T-helper 17 cell (primary cell): ENCODE measurements around the gene GPR78. TPM values are rescaled to one million over a fixed set of nuclear protein-coding genes. Genes with fewer than 3 reads are reported as not detected.
"Not testable (repeated sequence)": the region's sequence is repeated elsewhere in the genome, so short reads cannot be mapped to it uniquely, and the experiment has no call there.

Experiments
- ATAC-seq: fragments of 150-1000 bp; cut with Tn5 transposase; 2 replicates; pipeline ENCODE4 v1.10.0; 2021; ENCODE audit warnings: mild to moderate bottlenecking, moderate library complexity
- DNase-seq, 3 donors: peaks; one replicate each; pipeline versions ENCODE4 v3.0.0 to v3.0.0-alpha.2; 2020 to 2021
- H3K9me3 ChIP-seq: one replicate; pipeline ENCODE4 v1.7.0; 2013; ENCODE audit warnings: low read length, mild to moderate bottlenecking; ENCODE audit not compliant: control insufficient read depth, poor library complexity, severe bottlenecking
- H3K27ac Mint-ChIP-seq: one replicate; pipeline ENCODE4 v1.8.0; 2022; ENCODE audit warnings: mild to moderate bottlenecking, moderate library complexity, mixed read lengths
- H3K27me3 Mint-ChIP-seq: one replicate; pipeline ENCODE4 v1.8.0; 2022; ENCODE audit warnings: mixed read lengths
- H3K36me3 Mint-ChIP-seq: one replicate; pipeline ENCODE4 v1.8.0; 2022; ENCODE audit warnings: low read depth, mixed read lengths
- H3K4me1 Mint-ChIP-seq: one replicate; pipeline ENCODE4 v1.8.0; 2022; ENCODE audit warnings: mild to moderate bottlenecking, mixed read lengths
- H3K4me3 Mint-ChIP-seq: one replicate; pipeline ENCODE4 v1.8.0; 2022; ENCODE audit warnings: mild to moderate bottlenecking, moderate library complexity, mixed read lengths
- total RNA-seq, 4 donors: library from RNA in 2 of 4; stranded (reverse) in 2 of 4; gene quantifications; one replicate each; pipeline ENCODE4 v1.2.3 and lab custom pipeline; 2022 to 2026

Gene GPR78
- total RNA-seq, 2 donors from 2014 or later, result not detected

DNA sequence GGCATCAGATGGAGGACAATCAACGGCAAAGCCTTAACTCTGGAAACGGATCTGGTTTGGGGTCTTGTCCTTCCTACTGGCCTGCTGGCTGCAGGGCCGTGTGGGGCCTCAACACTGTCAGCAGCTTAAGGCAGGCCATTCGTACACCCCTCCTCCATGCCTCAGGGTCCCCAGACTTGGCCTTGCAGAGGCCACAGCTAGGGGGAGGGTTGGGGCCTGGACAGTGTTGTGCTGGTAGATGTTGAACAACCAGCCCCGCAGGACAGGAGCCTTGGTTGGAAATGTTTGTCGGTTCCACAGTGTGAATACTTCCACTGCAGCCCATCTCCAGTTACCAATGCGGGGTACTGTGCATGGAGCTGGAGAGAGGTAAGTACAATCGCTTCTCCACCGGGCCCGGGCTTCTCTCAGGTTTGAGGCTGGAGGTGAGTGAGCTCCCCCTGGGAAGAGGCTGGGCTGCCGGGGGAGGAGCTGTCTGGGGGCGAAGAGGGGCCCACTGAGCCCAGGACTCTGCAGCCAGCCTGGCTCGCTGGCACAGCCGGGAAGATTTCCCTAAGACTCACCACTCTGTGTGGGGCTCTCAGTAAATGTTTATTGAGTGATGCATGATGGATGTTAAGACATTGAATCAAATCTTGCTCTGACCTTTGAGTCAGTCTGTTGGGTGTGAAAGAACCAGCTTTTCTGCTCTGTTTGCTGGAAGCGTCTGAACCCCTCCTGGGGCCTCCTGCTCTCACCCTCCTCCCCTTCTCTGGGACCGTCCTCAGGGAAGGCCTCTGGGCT, 19.7 kb upstream of the GPR78 start:
- no peak for ATAC-seq
- H3K27me3 Mint-ChIP-seq, result peaks cover 27% of the 10 kb centered on the region
- no peaks in the 10 kb centered on the region for H3K9me3 ChIP-seq
- H3K4me1 Mint-ChIP-seq, result peaks cover 2% of the 10 kb centered on the region
- H3K36me3 Mint-ChIP-seq, result peaks cover 2% of the 10 kb centered on the region
- H3K27ac Mint-ChIP-seq, result no peak overlapping the region
- no peak overlapping the region for H3K4me3 Mint-ChIP-seq
- DNase-seq, result no peak

- Mint-ChIP-seq H3K4me1 (peaks cover 2% of the 10 kb centered on the region), H3K4me3 (no peak overlapping the region), H3K27me3 (peaks cover 23% of the 10 kb centered on the region), H3K36me3 (peaks cover 2% of the 10 kb centered on the region), H3K27ac (no peak overlapping the region)
- H3K9me3 ChIP-seq, result no peaks in the 10 kb centered on the region
- ATAC-seq, result no peak
- DNase-seq, result no peak
Observed at GRCh38 chr4:8564595-8564994, 15.6 kb upstream of the GPR78 start.

GRCh38 chr4:8568068-8568668, 12.0 kb upstream of the GPR78 start:
- DNase-seq, result no peak
- no peak overlapping the region for H3K27ac Mint-ChIP-seq
- H3K9me3 ChIP-seq, result no peaks in the 10 kb centered on the region

DNA sequence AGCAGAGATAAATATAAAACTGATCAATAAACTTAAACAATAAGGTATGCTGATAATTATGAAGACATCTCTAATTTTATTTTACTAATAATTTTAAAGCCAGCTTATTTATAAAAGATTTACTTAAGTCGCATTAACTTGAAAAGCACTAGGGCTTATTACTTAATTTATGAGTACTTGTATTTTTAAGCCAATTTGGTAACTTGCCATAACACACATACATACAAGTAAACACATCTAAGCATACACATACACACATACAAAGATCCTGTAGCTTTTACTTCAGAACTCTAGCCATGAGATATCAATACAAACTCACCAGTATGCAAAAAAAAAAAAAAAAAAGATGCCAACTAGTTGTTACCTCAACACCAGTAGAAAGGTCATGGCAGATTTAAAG, 10.0 kb upstream of the GPR78 start:
- Mint-ChIP-seq H3K36me3 (no peaks in the 10 kb centered on the region), H3K4me1 (peaks cover 2% of the 10 kb centered on the region), H3K4me3 (no peak overlapping the region), H3K27me3 (peaks cover 10% of the 10 kb centered on the region), H3K27ac (no peak overlapping the region)
- DNase-seq (no peak), ATAC-seq (no peak)
- no peaks in the 10 kb centered on the region for H3K9me3 ChIP-seq

More at GRCh38 chr4:8568068-8568668, 12.0 kb upstream of the GPR78 start:
- no peak for ATAC-seq
- Mint-ChIP-seq H3K4me1 (peaks cover 1% of the 10 kb centered on the region), H3K4me3 (no peak overlapping the region), H3K27me3 (peaks cover 10% of the 10 kb centered on the region), H3K36me3 (no peaks in the 10 kb centered on the region)

DNA sequence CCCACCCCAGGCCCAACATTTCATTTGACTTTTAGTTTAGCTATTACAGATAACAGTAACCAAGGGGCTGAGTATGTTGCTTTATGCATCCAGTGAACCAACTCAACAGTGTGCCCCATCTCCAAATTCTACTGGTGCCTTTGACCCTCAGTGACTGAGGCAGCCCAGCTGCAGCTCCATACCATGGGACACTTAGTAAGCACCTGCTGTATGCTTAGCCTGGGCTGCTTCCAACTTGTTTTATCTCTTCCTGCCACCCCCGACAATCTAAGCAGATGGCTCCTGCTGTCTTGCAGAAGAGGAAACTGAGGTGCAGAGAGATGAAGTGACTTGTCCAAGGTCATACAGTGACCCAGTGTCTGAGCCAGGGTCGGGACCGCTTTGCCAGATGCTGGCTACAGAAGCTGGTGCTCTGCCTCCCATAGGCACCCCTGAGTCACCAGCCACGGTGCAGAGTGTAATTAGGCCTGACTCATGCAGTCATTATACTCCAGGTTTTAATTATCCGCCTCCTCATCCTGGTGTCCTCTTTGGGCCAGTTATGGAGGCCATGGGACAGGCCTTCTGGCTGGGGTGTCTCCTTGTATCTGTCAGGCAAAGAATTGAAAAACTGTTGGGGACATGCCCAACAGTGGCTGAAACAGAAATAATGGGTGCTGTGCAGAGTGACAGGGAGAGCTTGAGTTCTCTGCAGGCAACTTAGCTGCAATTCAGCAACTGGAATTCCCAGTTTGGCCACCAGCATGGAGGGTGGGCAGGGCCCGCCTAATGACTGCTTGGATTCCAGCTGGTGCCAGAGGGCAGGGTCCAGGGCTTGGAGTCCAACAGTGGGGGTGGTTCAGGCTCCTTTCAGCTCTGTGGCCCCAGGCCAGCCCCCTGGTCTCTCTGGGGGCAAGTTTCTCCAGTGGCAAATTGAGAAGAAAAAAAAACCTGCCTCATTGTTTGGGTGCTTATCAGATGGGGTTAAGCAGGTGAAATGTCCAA, 8.2 kb upstream of the GPR78 start:
- Mint-ChIP-seq H3K27ac (no peak overlapping the region), H3K4me1 (peaks cover 2% of the 10 kb centered on the region), H3K4me3 (no peak overlapping the region), H3K36me3 (no peaks in the 10 kb centered on the region), H3K27me3 (peaks cover 8% of the 10 kb centered on the region)
- no peaks in the 10 kb centered on the region for H3K9me3 ChIP-seq
- ATAC-seq, result no peak
- DNase-seq, result no peak

DNA sequence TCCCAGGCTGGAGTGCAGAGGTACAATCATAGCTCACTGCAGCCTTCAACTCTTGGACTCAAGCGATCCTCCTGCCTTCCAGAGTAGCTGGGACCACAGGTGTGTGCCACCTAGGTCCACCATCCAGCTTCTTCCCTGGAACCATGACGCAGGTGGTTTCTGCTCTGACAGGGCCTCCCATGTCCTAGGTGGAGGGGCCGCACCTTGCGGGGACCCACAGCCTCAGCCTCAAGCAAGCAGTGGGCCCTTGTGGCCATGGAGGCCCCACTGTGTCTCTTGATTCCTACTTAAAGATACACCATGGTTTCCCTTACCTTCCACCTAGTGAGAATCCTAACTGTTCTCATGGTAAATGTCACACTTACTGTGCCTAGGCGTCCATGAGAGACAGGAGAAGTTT, 6.9 kb upstream of the GPR78 start:
- Mint-ChIP-seq H3K4me3 (no peak overlapping the region), H3K27ac (no peak overlapping the region), H3K4me1 (peaks cover 2% of the 10 kb centered on the region), H3K27me3 (peaks cover 19% of the 10 kb centered on the region), H3K36me3 (no peaks in the 10 kb centered on the region)
- no peaks in the 10 kb centered on the region for H3K9me3 ChIP-seq
- DNase-seq, result no peak
- no peak for ATAC-seq

GRCh38 chr4:8574796-8575370, 5.3 kb upstream of the GPR78 start:
- Mint-ChIP-seq H3K4me3 (no peak overlapping the region), H3K27ac (no peak overlapping the region)
- ATAC-seq, result no peak

DNA sequence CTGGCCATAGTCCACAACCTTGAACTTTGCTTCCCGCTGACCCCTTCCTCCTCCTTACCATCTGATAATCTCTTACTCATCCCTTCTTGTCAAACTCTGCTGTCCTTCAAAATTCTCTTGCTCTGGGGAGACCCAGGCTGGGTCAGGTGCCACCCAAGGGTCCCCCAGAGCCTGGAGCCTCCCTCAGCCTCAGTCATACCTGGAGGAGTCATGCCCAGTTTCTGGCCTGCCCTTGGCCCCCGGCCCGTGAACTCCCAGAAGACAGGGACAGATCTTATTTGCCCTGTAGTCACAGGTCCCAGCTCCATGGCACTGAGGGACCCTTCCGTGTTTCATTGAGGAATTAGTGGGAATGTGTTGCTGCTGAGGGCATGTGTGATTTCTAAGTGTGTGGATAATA, 4.7 kb upstream of the GPR78 start:
- peaks cover 26% of the 10 kb centered on the region for H3K27me3 Mint-ChIP-seq
- no peak overlapping the region for H3K27ac Mint-ChIP-seq
- H3K36me3 Mint-ChIP-seq, result peaks cover 3% of the 10 kb centered on the region
- H3K4me1 Mint-ChIP-seq, result peaks cover 5% of the 10 kb centered on the region
- ATAC-seq, result no peak
- H3K9me3 ChIP-seq, result no peaks in the 10 kb centered on the region
- no peak for DNase-seq
- H3K4me3 Mint-ChIP-seq, result no peak overlapping the region

More at GRCh38 chr4:8574796-8575370, 5.3 kb upstream of the GPR78 start:
- H3K36me3 Mint-ChIP-seq, result peaks cover under 1% of the 10 kb centered on the region
- peaks cover 3% of the 10 kb centered on the region for H3K4me1 Mint-ChIP-seq
- H3K27me3 Mint-ChIP-seq, result peaks cover 26% of the 10 kb centered on the region
- DNase-seq, result no peak
- H3K9me3 ChIP-seq, result no peaks in the 10 kb centered on the region

GRCh38 chr4:8576591-8576990, 3.6 kb upstream of the GPR78 start:
- not testable (repeated sequence) for ATAC-seq, H3K4me3 Mint-ChIP-seq, H3K9me3 ChIP-seq, DNase-seq, H3K36me3 Mint-ChIP-seq, H3K4me1 Mint-ChIP-seq, H3K27ac Mint-ChIP-seq
- peaks cover 26% of the 10 kb centered on the region for H3K27me3 Mint-ChIP-seq

DNA sequence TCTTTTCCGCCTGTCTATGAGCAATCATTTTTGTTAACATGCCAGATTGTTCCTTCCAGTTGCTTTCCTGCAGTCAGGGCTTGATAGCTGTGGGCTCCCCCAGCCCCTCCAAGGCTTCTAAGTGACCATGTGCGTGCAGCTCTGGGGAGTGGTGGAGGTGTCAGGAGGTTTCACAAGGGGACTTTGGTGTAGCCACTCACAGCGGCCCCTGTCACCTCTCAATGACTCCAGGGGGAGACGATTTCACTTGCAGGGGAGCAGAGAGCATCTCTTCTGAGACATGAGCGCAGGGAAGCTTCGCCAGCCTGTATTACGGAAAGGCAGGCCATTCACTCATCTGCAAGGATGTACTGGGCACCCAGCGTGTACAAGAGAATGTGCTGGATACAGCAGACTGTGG, 3.1 kb upstream of the GPR78 start:
- H3K4me1 Mint-ChIP-seq, result peaks cover 5% of the 10 kb centered on the region
- ATAC-seq (no peak), DNase-seq (no peak)
- H3K9me3 ChIP-seq, result no peaks in the 10 kb centered on the region
- no peak overlapping the region for H3K4me3 Mint-ChIP-seq
- no peak overlapping the region for H3K27ac Mint-ChIP-seq
- peaks cover 27% of the 10 kb centered on the region for H3K27me3 Mint-ChIP-seq
- peaks cover 3% of the 10 kb centered on the region for H3K36me3 Mint-ChIP-seq

DNA sequence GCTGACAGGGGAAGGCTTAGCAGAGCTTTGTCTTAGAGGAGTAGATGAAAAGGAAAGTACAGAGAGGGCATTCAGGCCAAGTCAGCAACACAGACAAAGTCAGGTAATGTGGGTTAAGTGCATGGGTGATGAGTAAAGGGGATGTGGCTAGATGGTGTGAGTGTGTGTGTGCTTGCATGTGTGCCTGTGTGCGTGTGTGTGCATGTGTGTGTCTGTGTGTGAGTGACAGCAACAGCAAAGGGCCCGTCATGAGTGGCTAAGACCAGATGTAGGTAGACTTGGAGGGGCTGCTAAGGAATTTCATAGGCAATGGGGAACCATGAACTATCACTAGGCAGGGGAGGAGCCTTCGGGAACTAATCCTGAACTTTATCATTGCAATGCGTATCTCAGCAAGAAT, 2.2 kb upstream of the GPR78 start:
- DNase-seq (no peak), ATAC-seq (no peak)
- H3K36me3 Mint-ChIP-seq, result peaks cover 3% of the 10 kb centered on the region
- peaks cover 5% of the 10 kb centered on the region for H3K4me1 Mint-ChIP-seq
- peaks cover 35% of the 10 kb centered on the region for H3K27me3 Mint-ChIP-seq
- no peaks in the 10 kb centered on the region for H3K9me3 ChIP-seq
- H3K4me3 Mint-ChIP-seq, result no peak overlapping the region
- H3K27ac Mint-ChIP-seq, result no peak overlapping the region

DNA sequence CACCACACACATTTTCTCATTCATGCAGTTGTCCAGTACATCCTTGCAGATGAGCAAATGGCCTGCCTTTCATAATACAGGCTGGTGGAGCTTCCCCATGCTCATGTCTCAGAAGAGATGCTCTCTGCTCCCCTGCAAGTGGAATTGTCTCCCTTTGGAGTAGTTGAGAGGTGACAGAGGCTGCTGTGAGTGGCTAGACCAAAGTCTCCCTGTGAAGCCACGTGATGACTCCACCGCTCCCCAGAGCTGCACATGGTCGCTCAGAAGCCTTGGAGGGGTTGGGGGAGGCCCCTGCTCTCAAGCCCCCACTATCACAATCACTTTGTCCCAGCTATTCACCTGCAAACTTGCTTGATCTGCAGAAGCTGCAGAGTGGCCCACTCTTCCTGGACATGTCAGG, 1.5 kb upstream of the GPR78 start:
- Mint-ChIP-seq H3K27me3 (peaks cover 35% of the 10 kb centered on the region), H3K4me1 (peaks cover 2% of the 10 kb centered on the region), H3K4me3 (no peak overlapping the region), H3K27ac (no peak overlapping the region), H3K36me3 (peaks cover 3% of the 10 kb centered on the region)
- ATAC-seq (no peak), DNase-seq (no peak)
- no peaks in the 10 kb centered on the region for H3K9me3 ChIP-seq
